Measurements from ENCODE around the gene BLVRA.
"Not testable (repeated sequence)": the region's sequence is repeated elsewhere in the genome, so short reads cannot be mapped to it uniquely, and the experiment has no call there.

BLVRA gene

DNA sequence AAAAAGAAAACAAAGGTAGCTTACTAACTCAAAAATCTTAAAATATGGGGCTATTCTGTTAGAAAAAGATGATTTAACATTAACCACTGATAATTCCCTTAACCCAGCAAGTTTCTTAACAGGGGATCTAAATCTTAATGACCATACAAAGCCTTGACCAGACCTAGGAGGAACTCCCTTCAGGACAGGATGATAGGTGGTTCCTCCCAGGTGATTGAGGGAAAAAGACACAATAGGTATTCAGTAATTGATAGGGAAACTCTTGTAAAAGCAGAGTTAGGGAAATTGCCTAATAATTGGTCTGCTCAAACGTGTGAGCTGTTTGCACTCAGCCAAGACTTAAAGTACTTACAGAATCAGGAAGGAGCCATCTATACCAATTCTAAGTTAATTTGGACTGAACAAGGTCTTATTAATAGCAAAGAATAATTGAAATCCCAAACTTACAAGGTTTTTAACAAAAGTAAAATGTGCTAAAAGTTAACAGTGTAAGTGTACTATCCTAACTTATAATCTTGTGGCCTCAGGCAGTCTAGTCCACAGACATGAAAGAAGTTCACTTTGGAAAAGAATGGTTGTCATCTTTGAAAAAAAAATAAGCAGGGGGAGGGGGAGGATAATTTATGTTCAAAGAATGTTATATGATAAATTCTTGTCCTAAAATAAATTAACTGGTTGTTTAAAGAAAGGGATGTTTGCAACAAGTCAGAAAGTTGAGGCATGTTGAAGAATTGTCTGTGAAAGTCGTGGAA, 57.7 kb downstream of the BLVRA start:
- H3K27ac ChIP-seq (ENCODE audit: low read depth, low read length); H3K4me3 ChIP-seq (ENCODE audit: low read length); H3K9me3 ChIP-seq (ENCODE audit: insufficient read depth, low read depth, low read length); H3K27me3 ChIP-seq (ENCODE audit: insufficient read depth, low read length); H3K36me3 ChIP-seq (ENCODE audit: insufficient read depth, low read length); H3K9ac ChIP-seq (ENCODE audit: low read depth, low read length): not testable (repeated sequence)
- H3K4me1 ChIP-seq (ENCODE audit: insufficient read depth, low read length): peaks cover 19% of the 10 kb centered on the region
- 50% methylated on average over 2 of the region's 2 CpGs for WGBS

DNA sequence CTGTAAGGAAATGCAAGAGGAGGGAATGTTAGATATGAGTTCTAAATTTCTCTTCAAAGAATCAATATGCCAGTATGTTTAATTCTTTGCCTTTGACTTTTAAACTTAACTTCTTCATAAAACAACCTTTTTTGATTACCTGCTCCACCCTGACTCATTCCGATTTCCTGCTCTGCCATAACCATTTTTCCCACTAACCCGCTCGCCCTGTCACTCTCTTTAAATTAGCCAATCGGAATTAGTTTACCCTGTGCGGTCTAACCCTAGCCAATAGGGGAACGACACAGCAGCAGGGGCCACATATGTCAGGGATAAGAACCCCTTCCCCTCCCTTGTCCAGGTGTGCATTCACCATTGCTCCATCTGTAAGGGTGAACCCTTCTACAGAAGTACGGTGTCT, 64.9 kb downstream of the BLVRA start:
- not testable (repeated sequence) for H3K27me3 ChIP-seq (ENCODE audit: insufficient read depth, low read length); H3K9me3 ChIP-seq (ENCODE audit: insufficient read depth, low read depth, low read length); H3K4me1 ChIP-seq (ENCODE audit: insufficient read depth, low read length); H3K4me3 ChIP-seq (ENCODE audit: low read length); H3K36me3 ChIP-seq (ENCODE audit: insufficient read depth, low read length); H3K9ac ChIP-seq (ENCODE audit: low read depth, low read length); H3K27ac ChIP-seq (ENCODE audit: low read depth, low read length)
- 91% methylated on average over 7 of the region's 7 CpGs for whole genome bisulfite sequencing

- Histone ChIP-seq H3K27me3 (ENCODE audit: insufficient read depth, low read length) (no peaks in the 10 kb centered on the region), H3K36me3 (ENCODE audit: insufficient read depth, low read length) (no peaks in the 10 kb centered on the region), H3K4me3 (ENCODE audit: low read length) (no peak overlapping the region), H3K9ac (ENCODE audit: low read depth, low read length) (no peak overlapping the region), H3K9me3 (ENCODE audit: insufficient read depth, low read depth, low read length) (no peaks in the 10 kb centered on the region), H3K27ac (ENCODE audit: low read depth, low read length) (no peak overlapping the region), H3K4me1 (ENCODE audit: insufficient read depth, low read length) (peaks cover 9% of the 10 kb centered on the region; the same call in 1 of the 2 replicates)
- 92% methylated on average over 6 of the region's 6 CpGs for WGBS
Measured at GRCh38 chr7:43823941-43824340, 65.5 kb downstream of the BLVRA start.

DNA sequence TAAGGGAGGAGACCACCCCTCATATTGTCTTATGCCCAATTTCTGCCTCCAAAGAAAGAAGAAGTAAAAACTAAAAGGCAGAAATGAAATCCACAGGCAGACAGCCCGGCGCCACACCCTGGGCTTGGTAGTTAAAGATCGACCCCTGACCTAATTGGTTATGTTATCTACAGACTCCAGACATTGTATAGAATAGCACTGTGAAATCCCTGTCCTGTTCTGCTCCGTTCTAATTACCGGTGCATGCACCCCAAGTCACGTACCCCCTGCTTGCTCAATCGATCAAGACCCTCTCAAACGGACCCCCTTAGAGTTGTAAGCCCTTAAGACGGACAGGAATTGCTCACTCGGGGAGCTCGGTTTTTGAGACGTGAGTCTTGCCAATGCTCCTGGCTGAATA, 66.0 kb downstream of the BLVRA start:
- not testable (repeated sequence) for H3K4me3 ChIP-seq (ENCODE audit: low read length)

GRCh38 chr7:43824963-43825362, 66.5 kb downstream of the BLVRA start:
- peaks cover 9% of the 10 kb centered on the region; the same call in 1 of the 2 replicates for H3K4me1 ChIP-seq (ENCODE audit: insufficient read depth, low read length)
- no peaks in the 10 kb centered on the region for H3K27me3 ChIP-seq (ENCODE audit: insufficient read depth, low read length)
- no peaks in the 10 kb centered on the region for H3K9me3 ChIP-seq (ENCODE audit: insufficient read depth, low read depth, low read length)
- H3K4me3 ChIP-seq (ENCODE audit: low read length): no peak overlapping the region
- WGBS: 0% methylated on average over 1 of the region's 1 CpG
- H3K36me3 ChIP-seq (ENCODE audit: insufficient read depth, low read length): no peaks in the 10 kb centered on the region
- H3K9ac ChIP-seq (ENCODE audit: low read depth, low read length): no peak overlapping the region
- no peak overlapping the region for H3K27ac ChIP-seq (ENCODE audit: low read depth, low read length)

More for the DNA sequence above, 66.0 kb downstream of the BLVRA start:
- H3K9me3 ChIP-seq (ENCODE audit: insufficient read depth, low read depth, low read length); H3K36me3 ChIP-seq (ENCODE audit: insufficient read depth, low read length); H3K4me1 ChIP-seq (ENCODE audit: insufficient read depth, low read length); H3K27me3 ChIP-seq (ENCODE audit: insufficient read depth, low read length); H3K27ac ChIP-seq (ENCODE audit: low read depth, low read length); H3K9ac ChIP-seq (ENCODE audit: low read depth, low read length): not testable (repeated sequence)
- 87% methylated on average over 12 of the region's 12 CpGs for WGBS

DNA sequence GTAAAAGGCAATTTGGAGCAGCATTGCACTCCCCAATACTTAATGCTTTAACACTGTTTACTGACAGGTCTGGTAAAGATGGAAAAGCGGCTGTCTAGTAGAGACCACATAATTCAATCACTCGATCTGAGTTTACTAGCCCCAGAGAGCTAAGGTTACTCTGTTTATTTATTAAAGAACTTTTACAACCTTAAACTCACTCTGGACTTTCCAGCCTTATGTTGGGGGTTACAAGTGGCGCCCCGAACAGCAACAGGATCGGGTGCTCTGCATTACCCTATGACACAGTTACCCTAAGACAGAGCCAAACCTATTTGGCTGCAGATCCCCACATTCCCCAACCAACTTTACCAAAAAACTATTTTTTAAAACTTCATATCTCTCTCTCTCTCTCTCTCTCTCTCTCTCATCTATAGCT, 66.9 kb downstream of the BLVRA start:
- no peak overlapping the region for H3K9ac ChIP-seq (ENCODE audit: low read depth, low read length)
- H3K27ac ChIP-seq (ENCODE audit: low read depth, low read length): no peak overlapping the region
- H3K27me3 ChIP-seq (ENCODE audit: insufficient read depth, low read length): no peaks in the 10 kb centered on the region
- H3K4me1 ChIP-seq (ENCODE audit: insufficient read depth, low read length): peaks cover 9% of the 10 kb centered on the region; the same call in 1 of the 2 replicates
- H3K4me3 ChIP-seq (ENCODE audit: low read length): no peak overlapping the region
- 0 out of 2 replicates have a peak, but pooled peaks cover 2% of the 10 kb centered on the region for H3K9me3 ChIP-seq (ENCODE audit: insufficient read depth, low read depth, low read length)
- H3K36me3 ChIP-seq (ENCODE audit: insufficient read depth, low read length): no peaks in the 10 kb centered on the region
- 69% methylated on average over 4 of the region's 5 CpGs for WGBS

DNA sequence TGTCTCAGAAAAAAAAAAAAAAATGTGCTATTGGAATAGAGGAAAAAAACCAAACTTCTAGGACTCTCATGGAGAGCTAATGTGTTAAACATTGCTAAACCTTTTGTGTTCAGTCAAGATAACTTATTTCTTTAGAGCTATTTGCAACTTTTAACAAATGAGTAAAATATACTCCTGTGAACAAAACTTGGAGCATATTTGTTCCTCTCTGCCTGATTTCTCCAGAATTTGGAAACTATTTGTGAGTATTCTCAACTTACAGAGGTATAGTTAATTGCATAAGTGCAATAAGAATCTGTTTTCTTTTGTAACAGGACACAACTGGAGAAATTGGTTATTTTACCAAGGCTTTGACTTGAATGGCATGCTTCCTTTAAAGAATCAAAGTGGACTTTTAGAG, 72.4 kb downstream of the BLVRA start:
- H3K36me3 ChIP-seq (ENCODE audit: insufficient read depth, low read length); H3K4me3 ChIP-seq (ENCODE audit: low read length); H3K4me1 ChIP-seq (ENCODE audit: insufficient read depth, low read length); H3K9ac ChIP-seq (ENCODE audit: low read depth, low read length); H3K27me3 ChIP-seq (ENCODE audit: insufficient read depth, low read length); H3K27ac ChIP-seq (ENCODE audit: low read depth, low read length): not testable (repeated sequence)
- H3K9me3 ChIP-seq (ENCODE audit: insufficient read depth, low read depth, low read length): peaks cover 15% of the 10 kb centered on the region; the same call in 1 of the 2 replicates

DNA sequence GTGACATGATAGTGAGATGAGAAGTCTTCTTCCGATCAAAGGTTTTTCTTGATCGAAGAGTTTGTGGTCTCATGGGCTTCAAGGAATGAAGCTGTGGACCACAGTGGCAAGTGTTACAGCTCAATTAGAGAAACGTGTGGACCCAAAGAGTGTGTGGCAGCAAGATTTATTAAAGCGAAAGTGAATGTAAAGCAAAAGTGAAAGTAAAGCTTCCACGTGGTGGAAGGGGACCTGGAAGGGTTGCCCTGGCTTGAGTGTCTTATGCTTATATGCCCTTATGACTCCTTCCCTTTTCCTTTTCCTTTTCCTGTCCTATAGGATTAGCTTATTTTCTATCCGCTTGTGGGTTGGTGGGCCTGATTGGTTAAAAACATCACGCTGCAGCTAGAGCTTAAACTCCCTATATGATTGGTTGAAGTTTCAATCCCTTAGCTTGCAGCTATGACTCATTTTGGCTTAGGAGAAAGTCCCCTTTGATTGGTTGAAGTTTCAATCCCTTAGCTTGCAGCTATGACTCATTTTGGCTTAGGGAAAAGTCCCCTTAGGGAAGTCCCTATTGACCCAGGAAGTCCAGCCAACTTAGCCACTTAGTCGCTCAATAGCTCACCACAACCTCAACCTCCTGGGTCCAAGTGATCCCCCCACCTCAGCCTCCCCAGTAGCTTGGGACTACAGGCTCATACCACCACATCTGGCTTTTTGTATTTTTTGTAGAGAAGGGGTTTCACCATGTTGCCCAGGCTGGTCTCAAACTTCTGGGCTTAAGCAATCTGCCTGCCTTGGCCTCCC, 76.2 kb downstream of the BLVRA start:
- Histone ChIP-seq H3K4me1 (ENCODE audit: insufficient read depth, low read length) (peaks cover 4% of the 10 kb centered on the region; the same call in 1 of the 2 replicates), H3K27ac (ENCODE audit: low read depth, low read length) (no peak overlapping the region), H3K9ac (ENCODE audit: low read depth, low read length) (no peak overlapping the region), H3K27me3 (ENCODE audit: insufficient read depth, low read length) (0 out of 2 replicates have a peak, but pooled peaks cover 4% of the 10 kb centered on the region), H3K36me3 (ENCODE audit: insufficient read depth, low read length) (no peaks in the 10 kb centered on the region), H3K9me3 (ENCODE audit: insufficient read depth, low read depth, low read length) (peaks cover 15% of the 10 kb centered on the region; the same call in 1 of the 2 replicates), H3K4me3 (ENCODE audit: low read length) (no peak overlapping the region)
- WGBS: 95% methylated on average over 7 of the region's 8 CpGs

GRCh38 chr7:43838201-43838658, 79.8 kb downstream of the BLVRA start:
- Histone ChIP-seq H3K4me3 (ENCODE audit: low read length) (no peak overlapping the region), H3K4me1 (ENCODE audit: insufficient read depth, low read length) (peaks cover 4% of the 10 kb centered on the region; the same call in 1 of the 2 replicates), H3K27ac (ENCODE audit: low read depth, low read length) (no peak overlapping the region), H3K9me3 (ENCODE audit: insufficient read depth, low read depth, low read length) (no peaks in the 10 kb centered on the region), H3K36me3 (ENCODE audit: insufficient read depth, low read length) (no peaks in the 10 kb centered on the region), H3K9ac (ENCODE audit: low read depth, low read length) (no peak overlapping the region), H3K27me3 (ENCODE audit: insufficient read depth, low read length) (0 out of 2 replicates have a peak, but pooled peaks cover 4% of the 10 kb centered on the region)
- 92% methylated on average over 9 of the region's 9 CpGs for WGBS

GRCh38 chr7:43843296-43843695, 84.8 kb downstream of the BLVRA start:
- Histone ChIP-seq H3K4me1 (ENCODE audit: insufficient read depth, low read length) (peaks cover 4% of the 10 kb centered on the region; the same call in 1 of the 2 replicates), H3K36me3 (ENCODE audit: insufficient read depth, low read length) (no peaks in the 10 kb centered on the region), H3K9me3 (ENCODE audit: insufficient read depth, low read depth, low read length) (no peaks in the 10 kb centered on the region), H3K9ac (ENCODE audit: low read depth, low read length) (no peak overlapping the region), H3K27me3 (ENCODE audit: insufficient read depth, low read length) (0 out of 2 replicates have a peak, but pooled peaks cover 2% of the 10 kb centered on the region), H3K4me3 (ENCODE audit: low read length) (no peak overlapping the region), H3K27ac (ENCODE audit: low read depth, low read length) (no peak overlapping the region)
- WGBS: 94% methylated on average over 3 of the region's 4 CpGs

DNA sequence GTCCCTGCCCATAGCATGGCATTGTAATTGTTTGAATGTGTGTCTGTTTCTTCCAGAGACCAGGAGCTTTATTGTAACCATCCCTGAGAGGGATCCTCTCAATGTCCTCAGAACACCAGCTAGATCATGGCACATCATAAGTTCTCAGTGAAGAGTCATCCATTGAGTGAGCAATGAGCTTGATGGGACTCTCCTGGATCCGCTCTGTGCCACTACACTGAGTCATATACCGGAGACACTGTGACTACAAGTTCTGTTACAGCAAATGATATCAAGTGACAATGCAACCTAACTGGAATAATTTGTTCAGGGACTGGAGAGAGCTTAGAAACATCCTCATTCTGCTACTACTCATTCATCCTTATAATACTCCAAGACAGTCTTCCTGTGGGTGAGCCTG, 85.8 kb downstream of the BLVRA start:
- 92% methylated on average over 2 of the region's 2 CpGs for WGBS
- no peaks in the 10 kb centered on the region for H3K9me3 ChIP-seq (ENCODE audit: insufficient read depth, low read depth, low read length)
- H3K27ac ChIP-seq (ENCODE audit: low read depth, low read length): no peak overlapping the region
- H3K36me3 ChIP-seq (ENCODE audit: insufficient read depth, low read length): no peaks in the 10 kb centered on the region
- no peaks in the 10 kb centered on the region for H3K4me1 ChIP-seq (ENCODE audit: insufficient read depth, low read length)
- no peaks in the 10 kb centered on the region for H3K27me3 ChIP-seq (ENCODE audit: insufficient read depth, low read length)
- H3K4me3 ChIP-seq (ENCODE audit: low read length): no peak overlapping the region
- H3K9ac ChIP-seq (ENCODE audit: low read depth, low read length): no peak overlapping the region

Data from HUES64 (cell line).